Hindlimb muscle (tissue), 1 donor: ENCODE results near the gene LRTM2. TPM values are rescaled to one million over a fixed set of nuclear protein-coding genes. Genes with fewer than 3 reads are reported as not detected.

Source experiments
- DNase-seq: peaks from one replicate; pipeline ENCODE4 v3.0.0-alpha.2; 2013
- polyA plus RNA-seq: library from polyadenylated mRNA; unstranded; fragments of 120-200 nt; gene quantifications from one replicate; pipeline ENCODE4 v1.2.1, GENCODE V29; 2013; ENCODE audit not compliant: insufficient read length

LRTM2 gene
- polyA plus RNA-seq, 1 donor, result 0.31 TPM

- DNase-seq, result no peak
These were observed 22.2 kb upstream of the LRTM2 start for GRCh38 chr12:1797991-1798640.

- no peak for DNase-seq
These were observed 21.7 kb upstream of the LRTM2 start for GRCh38 chr12:1798641-1799020.

GRCh38 chr12:1799051-1799881 lies 21.1 kb upstream of the LRTM2 start:
- no peak for DNase-seq

GRCh38 chr12:1799882-1800400 lies 20.4 kb upstream of the LRTM2 start:
- DNase-seq, result no peak

GRCh38 chr12:1800401-1801302 lies 19.7 kb upstream of the LRTM2 start:
- DNase-seq, result no peak

- DNase-seq, result no peak
These were observed 18.9 kb upstream of the LRTM2 start for GRCh38 chr12:1801303-1801975.

- no peak for DNase-seq
These were observed 16.6 kb upstream of the LRTM2 start for GRCh38 chr12:1803736-1804135.

- DNase-seq, result peak; percentile 92
These were observed 15.6 kb upstream of the LRTM2 start for GRCh38 chr12:1804545-1805332.

GRCh38 chr12:1805441-1806081 lies 14.8 kb upstream of the LRTM2 start:
- DNase-seq, result no peak

- no peak for DNase-seq
These were observed 13.9 kb upstream of the LRTM2 start for GRCh38 chr12:1806301-1807086.

GRCh38 chr12:1807087-1807860 lies 13.1 kb upstream of the LRTM2 start:
- DNase-seq, result no peak

- no peak for DNase-seq
These were observed 12.1 kb upstream of the LRTM2 start for GRCh38 chr12:1808036-1808797.

GRCh38 chr12:1808798-1809480 lies 11.4 kb upstream of the LRTM2 start:
- no peak for DNase-seq

- no peak for DNase-seq
These were observed 10.7 kb upstream of the LRTM2 start for GRCh38 chr12:1809591-1810190.

- DNase-seq, result no peak
These were observed 10.0 kb upstream of the LRTM2 start for GRCh38 chr12:1810201-1810930.

- DNase-seq, result no peak
These were observed 9.5 kb upstream of the LRTM2 start for GRCh38 chr12:1810931-1811280.
